ENCODE data around the gene SENP7. TPM values are rescaled to one million over a fixed set of nuclear protein-coding genes. Genes with fewer than 3 reads are reported as not detected.
"Not testable (repeated sequence)": the region's sequence is repeated elsewhere in the genome, so short reads cannot be mapped to it uniquely, and the experiment has no call there.

SENP7 gene
- 10 to 100 TPM; 13.2 to 18.3 (median 15.8) TPM for total RNA-seq

DNA sequence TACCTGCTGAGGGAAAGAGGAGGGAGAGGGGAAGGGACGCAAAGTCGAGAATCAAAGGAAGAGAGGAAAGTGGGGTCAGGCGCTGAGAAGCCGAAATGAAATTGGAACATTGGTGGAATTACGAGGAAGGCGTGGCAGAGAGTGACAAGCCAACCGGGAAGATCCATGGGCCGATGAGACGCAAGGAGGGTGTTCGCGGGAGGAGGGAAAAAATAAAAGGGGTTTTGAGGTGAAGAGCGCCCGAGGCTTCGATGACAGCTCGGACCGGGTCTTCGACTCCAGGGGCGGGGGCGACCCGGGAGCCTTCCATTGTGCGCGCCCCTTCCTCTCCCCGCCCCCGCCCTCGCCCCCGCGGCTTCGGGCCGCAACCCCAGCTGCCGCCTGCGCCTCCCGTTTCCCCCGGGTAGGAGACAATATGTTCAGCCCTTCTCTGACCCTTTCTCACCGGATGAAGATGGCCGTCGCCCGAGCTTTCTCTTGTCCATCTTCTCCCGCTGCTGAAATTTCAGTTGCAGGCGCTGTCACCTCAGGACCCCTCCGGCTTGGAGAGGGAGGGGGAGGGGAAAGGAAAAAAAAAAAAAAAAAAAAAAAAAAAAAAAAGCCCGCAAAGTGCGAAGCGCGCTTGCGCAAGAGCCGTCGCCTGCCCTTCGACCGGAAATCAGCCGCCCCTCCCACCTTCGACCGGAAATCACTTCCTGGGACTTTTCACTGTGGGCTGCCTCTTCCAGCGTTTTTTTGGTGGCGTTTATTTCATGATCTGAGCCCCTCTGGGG, at the start of gene SENP7:
SENP7 (minus strand) TSS at position 567 of the 773 bp plus-strand sequence; CDS start at position 485, 82 bp downstream.
- intact Hi-C loops (cut with DNase I; ENCODE audit: low total_unique reads), result no loop called here
- peak within 1 kb of the TSS; percentile 90 for H3K4me3 ChIP-seq (ENCODE audit: low read depth, poor library complexity, severe bottlenecking)
- DNase-seq (ENCODE audit: low spot score in 2 of 2), result peak; percentile 78 to 96
- TF ChIP-seq, protein P1, sequence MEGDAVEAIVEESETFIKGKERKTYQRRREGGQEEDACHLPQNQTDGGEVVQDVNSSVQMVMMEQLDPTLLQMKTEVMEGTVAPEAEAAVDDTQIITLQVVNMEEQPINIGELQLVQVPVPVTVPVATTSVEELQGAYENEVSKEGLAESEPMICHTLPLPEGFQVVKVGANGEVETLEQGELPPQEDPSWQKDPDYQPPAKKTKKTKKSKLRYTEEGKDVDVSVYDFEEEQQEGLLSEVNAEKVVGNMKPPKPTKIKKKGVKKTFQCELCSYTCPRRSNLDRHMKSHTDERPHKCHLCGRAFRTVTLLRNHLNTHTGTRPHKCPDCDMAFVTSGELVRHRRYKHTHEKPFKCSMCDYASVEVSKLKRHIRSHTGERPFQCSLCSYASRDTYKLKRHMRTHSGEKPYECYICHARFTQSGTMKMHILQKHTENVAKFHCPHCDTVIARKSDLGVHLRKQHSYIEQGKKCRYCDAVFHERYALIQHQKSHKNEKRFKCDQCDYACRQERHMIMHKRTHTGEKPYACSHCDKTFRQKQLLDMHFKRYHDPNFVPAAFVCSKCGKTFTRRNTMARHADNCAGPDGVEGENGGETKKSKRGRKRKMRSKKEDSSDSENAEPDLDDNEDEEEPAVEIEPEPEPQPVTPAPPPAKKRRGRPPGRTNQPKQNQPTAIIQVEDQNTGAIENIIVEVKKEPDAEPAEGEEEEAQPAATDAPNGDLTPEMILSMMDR (IDR thresholded peaks at IDR 0.05), result no peak
- TF ChIP-seq POLR2A (IDR thresholded peaks at IDR 0.05), result no peak
- WGBS, 2 donors, result 0% methylated on average over 44 to 53 of the region's 54 CpGs

- peak; percentile 91 to 98 for DNase-seq (ENCODE audit: low spot score in 2 of 2)
- peak within 1 kb of the TSS; percentile 91 for H3K4me3 ChIP-seq (ENCODE audit: low read depth, poor library complexity, severe bottlenecking)
- WGBS, 2 donors, result 0 to 1% methylated on average over 27 to 31 of the region's 35 CpGs
- TF ChIP-seq, protein P1 (IDR thresholded peaks at IDR 0.05), result no peak
- no peak for TF ChIP-seq POLR2A (IDR thresholded peaks at IDR 0.05)
- intact Hi-C loops (cut with DNase I; ENCODE audit: low total_unique reads), result no loop called here
These were observed 48.8 kb upstream of the SENP7 start, which contains the start of gene TRMT10C for GRCh38 chr3:101561630-101562328. Gene TRMT10C, plus strand, starts transcription at chr3:101561868. Its CDS starts 2,914 bp downstream, at chr3:101564782.

GRCh38 chr3:101556064-101556463, 43.1 kb upstream of the SENP7 start:
- intact Hi-C loops (cut with DNase I; ENCODE audit: low total_unique reads), result no loop called here
- DNase-seq (ENCODE audit: low spot score in 2 of 2), result no peak
- WGBS, 2 donors, result 51 to 57% methylated on average over 3 of the region's 3 CpGs
- TF ChIP-seq, protein P1 (IDR thresholded peaks at IDR 0.05), result no peak
- TF ChIP-seq POLR2A (IDR thresholded peaks at IDR 0.05), result no peak
- no peak overlapping the region for H3K4me3 ChIP-seq (ENCODE audit: low read depth, poor library complexity, severe bottlenecking)

DNA sequence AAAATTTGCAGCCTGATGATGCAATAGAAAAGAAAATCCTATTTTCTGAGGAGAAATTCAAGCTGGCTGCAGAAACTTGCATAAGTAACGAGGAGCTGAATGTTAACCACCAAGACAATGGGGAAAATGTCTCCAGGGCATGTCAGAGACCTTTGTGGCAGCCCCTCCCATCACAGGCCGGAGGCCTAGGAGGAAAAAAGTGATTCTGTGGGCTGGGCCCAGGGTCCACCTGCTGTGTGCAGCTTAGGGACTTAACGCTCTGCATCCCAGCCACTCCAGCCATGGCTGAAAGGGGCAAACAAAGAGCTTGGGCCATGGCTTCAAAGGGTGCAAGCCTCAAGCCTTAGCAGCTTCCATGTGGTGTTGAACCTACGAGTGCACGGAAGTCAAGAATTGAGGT, 40.4 kb upstream of the SENP7 start:
- H3K4me3 ChIP-seq (ENCODE audit: low read depth, poor library complexity, severe bottlenecking); intact Hi-C loops (cut with DNase I; ENCODE audit: low total_unique reads); DNase-seq (ENCODE audit: low spot score in 2 of 2): not testable (repeated sequence)
- 76 to 83% methylated on average over 5 of the region's 5 CpGs for WGBS, 2 donors

- intact Hi-C loops (cut with DNase I; ENCODE audit: low total_unique reads); DNase-seq (ENCODE audit: low spot score in 2 of 2); H3K4me3 ChIP-seq (ENCODE audit: low read depth, poor library complexity, severe bottlenecking): not testable (repeated sequence)
- WGBS, 2 donors, result 93 to 94% methylated on average over 37 to 45 of the region's 50 CpGs
These were observed 38.5 kb upstream of the SENP7 start for GRCh38 chr3:101551359-101552081.

GRCh38 chr3:101549473-101549872, 36.5 kb upstream of the SENP7 start:
- TF ChIP-seq POLR2A (IDR thresholded peaks at IDR 0.05), result no peak
- TF ChIP-seq, protein P1 (IDR thresholded peaks at IDR 0.05), result no peak
- intact Hi-C loops (cut with DNase I; ENCODE audit: low total_unique reads), result no loop called here
- DNase-seq (ENCODE audit: low spot score in 2 of 2), result no peak
- 65 to 67% methylated on average over 1 of the region's 1 CpG for WGBS, 2 donors
- no peak overlapping the region for H3K4me3 ChIP-seq (ENCODE audit: low read depth, poor library complexity, severe bottlenecking)
